HG02943 (cell line): ENCODE results near the gene TEX36.
"Not testable (repeated sequence)": the region's sequence is repeated elsewhere in the genome, so short reads cannot be mapped to it uniquely, and the experiment has no call there.

Source experiments
- ATAC-seq: cut with Tn5 transposase; IDR thresholded peaks from one replicate; pipeline ENCODE4 v1.9.1; 2021; ENCODE audit warnings: mild to moderate bottlenecking, low read depth, moderate library complexity; ENCODE audit not compliant: unreplicated experiment

The TEX36 gene

GRCh38 chr10:125692601-125693523, 9.9 kb upstream of the TEX36 start:
- ATAC-seq = no peak

- ATAC-seq = no peak
These were observed 9.2 kb upstream of the TEX36 start for GRCh38 chr10:125692196-125692595.

DNA sequence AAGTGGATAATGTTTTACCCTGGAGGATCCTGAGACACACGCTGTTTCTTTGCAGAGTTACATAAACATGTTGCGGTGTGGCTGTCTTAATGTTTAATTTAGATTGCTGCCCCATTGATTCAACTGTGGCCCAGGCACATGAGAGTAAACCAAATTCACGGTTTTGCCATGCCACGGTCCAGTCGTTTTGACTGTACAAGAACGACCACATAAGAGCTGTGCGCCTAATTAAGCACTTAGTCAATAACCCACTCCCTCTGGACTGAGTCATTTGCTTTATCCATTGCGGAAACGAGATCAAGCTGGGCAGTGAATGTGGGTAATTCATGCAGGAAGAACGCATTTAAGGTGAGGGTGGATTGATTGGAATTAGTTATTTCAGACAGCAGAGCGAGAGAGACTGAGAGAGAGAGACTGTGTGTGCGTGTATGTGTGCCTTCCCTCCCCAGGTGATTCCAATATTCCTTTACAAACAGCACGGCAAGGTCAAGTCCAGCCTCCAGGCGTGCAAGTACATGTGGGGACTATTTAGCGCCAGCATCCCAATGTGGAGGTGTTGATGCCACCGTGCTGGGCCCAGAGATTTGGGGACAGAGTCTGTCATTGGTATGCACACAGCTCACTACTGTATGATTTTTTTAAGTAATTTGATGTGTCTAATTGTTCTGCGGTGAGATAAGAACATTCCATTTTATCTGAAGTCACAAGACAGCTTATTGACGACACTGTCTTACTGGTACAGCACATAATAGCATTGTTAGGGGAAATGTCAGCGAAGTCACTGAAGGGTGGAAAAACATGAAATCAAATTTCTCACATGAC, 8.4 kb upstream of the TEX36 start:
- no peak for ATAC-seq

- no peak for ATAC-seq
These were observed 7.1 kb upstream of the TEX36 start for GRCh38 chr10:125689955-125690569.

DNA sequence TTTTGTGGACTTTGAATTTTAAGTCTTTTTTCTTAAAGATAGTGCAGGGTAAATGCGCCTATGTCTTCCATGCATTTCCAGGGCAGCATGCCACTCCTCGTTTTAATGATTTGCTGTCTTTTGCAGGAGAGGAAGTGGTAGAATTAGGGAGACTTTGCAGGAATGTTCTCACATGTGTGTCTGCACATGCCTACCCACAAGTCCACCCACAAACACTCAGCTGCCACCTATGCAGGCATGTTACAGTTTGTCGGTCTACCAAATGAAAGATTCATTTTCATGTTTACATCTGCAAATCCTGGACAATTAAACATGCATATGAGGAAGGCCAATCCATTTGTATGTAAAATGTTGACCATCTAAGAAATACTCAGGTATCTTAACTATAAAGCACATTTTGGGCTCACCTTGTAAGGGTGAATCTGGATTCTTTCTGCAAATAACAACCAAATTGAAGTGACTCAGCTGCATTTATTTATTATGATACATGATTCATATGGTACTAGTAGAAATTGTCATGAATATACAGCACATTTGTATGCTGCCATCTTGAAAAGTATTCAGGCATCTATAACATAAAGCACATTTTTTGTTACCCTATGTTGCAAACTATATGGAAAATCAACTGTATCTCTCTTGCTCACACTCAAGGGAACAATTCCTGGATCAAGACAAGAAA, 4.7 kb upstream of the TEX36 start:
- no peak for ATAC-seq

DNA sequence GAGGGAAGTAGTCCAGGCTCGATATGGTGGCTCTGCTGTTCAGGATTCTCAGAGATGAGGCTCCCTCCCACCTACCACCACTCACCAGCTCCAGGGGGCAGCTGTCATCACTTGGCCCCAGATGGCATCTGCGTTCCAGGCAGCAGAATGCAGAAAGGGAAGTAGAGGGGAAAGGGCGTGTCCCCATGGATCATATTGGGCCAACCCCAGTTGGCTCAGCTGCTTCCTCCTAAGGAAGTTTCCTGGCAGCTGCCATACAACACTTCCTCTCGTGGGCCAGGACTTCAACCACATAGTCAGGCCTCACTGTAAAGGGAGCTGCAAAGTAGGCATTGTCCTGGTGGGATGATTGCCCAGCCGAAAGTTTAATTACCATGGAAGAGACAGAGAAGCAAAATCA, 1.6 kb upstream of the TEX36 start:
- ATAC-seq = no peak

- no peak for ATAC-seq
These were observed 858 bp upstream of the TEX36 start for GRCh38 chr10:125683821-125684220.

DNA sequence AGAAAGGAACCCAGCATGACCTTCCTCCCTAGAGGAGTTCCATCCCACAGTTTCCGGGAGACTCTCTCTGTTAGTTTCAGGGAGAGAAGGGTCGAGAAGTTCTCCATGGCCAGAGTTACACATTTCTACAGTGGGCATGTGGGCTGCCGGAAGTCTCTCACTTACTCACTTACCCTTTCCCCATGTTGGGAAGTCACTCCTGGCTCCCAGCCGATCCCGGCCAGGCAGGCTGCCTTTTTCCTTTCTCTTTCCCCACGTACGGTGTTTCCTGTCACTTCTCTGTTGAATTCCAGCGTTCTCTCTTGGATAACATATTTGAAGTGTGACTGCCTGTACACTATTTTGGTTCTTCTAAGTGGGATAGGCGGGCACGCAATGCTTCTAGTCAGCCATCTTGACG, 3.5 kb downstream of the TEX36 start:
- ATAC-seq = no peak

DNA sequence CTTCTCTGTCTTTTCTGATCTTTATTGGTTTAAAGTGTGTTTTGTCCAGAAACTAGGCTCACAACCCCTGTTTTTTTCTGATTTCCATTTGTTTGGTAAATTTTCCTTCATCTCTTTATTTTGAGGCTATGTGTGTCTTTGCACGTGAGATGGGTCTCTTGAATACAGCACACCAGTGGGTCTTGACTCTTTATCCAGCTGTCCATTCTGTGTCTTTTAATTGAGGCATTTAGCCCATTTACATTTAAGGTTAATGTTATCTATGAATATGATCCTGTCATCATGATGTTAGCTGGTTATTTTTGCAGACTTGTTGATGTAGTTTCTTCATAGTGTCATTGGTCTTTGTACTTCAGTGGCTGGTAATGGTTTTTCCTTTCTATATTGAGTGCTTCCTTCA, 10.1 kb downstream of the TEX36 start:
- no peak for ATAC-seq

DNA sequence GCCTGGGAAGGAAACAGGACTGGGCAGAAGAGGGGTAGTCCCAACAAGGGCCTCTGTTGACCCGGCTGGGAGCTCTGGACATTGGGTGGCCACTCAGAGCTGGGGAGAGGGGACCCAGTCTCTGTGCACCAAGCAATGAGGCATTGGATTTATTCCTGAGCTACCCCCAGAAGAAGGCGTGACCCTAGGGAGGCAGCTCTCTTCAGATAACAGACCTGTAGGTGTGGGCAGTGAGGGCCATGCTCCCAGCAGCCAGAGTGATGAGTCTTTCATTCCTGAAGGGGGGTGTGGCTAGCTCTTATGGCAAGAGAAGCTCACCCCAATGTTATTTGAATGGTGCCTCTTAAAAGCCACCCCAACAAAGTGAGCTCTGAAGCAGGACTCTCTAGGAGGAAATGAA, 20.4 kb downstream of the TEX36 start:
- no peak for ATAC-seq

DNA sequence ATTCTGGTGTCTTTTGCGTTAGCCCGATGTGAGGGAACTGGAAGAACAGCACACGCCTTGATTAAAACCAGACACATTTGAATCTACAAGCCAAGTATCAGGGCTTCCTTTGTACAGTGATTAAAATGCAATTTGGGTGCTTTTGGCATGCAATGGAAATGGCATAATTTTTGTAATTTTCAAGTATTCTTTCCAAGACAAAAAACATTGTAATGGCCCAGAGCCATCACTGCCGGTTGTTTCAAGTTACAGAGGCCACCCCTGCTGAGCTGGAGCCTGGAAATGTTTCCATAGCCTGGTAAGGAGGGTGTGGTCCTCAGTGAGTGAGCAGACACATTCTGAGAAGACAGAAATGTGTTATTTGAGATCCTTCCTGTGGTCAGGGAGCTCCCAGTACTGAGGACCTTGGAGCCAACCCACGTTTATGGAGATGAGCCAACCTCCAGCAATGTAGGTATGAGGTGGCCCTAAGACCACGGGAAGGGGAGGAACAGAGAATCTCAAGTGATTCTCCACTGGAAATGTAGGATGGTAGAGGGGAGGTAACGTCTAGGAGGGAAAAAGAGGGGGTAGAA, 20.9 kb downstream of the TEX36 start:
- no peak for ATAC-seq

- no peak for ATAC-seq
These were observed 21.5 kb downstream of the TEX36 start for GRCh38 chr10:125661431-125661940.

DNA sequence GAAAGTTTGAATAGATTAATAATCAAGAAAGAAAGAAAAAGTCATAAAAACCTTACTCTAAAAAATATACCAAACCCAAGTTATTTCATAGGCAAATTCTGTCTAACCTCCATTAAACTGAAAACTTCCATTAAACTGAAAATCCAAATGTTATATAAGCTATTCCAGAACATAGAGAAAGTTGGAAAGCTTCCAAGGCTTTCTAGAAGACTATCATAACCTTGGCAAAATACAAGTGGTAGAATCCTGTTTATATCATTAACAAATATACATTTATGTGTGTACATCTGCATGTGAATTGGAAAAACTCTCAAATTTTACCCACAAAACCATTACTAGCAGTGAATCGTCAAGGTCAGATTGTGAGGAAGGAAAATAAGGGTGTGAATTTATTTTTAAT, 23.9 kb downstream of the TEX36 start:
- ATAC-seq = no peak

- no peak for ATAC-seq
These were observed 26.4 kb downstream of the TEX36 start for GRCh38 chr10:125656523-125656922.

GRCh38 chr10:125653113-125653512, 29.9 kb downstream of the TEX36 start:
- not testable (repeated sequence) for ATAC-seq

DNA sequence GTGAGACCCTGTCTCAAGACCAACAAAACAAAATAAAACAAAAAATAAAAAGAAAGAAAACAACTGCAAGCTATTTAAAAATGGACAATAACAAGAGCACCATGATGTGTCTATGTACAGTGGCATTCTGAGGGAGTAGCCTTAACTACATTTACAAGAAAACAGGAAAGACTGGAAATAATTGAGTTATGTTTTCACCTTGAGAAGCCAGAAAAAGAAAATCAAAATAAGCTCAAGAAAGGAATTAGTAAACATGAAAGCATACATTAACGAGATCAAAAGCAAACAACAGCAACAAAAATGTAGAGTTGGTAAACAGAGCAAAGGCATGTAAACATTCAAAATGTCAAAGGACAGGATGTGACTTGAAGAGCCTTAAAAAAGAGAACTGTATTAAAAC, 36.7 kb downstream of the TEX36 start:
- no peak for ATAC-seq

DNA sequence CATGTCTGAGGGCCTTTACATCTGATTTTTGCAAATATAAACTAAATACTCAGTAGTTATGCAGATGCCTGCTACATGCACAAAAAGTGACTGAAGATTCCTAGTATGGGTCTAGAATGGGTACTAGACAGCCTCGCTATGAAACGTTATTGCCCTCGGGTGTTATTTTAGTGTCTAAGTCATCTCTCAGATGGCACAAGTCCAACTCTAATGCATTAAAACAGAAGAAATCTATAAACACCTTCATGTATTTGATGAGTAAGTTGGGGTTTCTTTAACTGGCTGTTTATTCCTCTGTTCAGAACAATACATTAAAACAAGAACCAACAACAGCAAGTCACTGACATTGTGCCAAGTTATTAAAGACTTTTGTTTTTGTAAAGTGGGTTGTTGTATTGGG, 41.6 kb downstream of the TEX36 start:
- no peak for ATAC-seq

- no peak for ATAC-seq
These were observed 42.3 kb downstream of the TEX36 start for GRCh38 chr10:125640653-125641052.

DNA sequence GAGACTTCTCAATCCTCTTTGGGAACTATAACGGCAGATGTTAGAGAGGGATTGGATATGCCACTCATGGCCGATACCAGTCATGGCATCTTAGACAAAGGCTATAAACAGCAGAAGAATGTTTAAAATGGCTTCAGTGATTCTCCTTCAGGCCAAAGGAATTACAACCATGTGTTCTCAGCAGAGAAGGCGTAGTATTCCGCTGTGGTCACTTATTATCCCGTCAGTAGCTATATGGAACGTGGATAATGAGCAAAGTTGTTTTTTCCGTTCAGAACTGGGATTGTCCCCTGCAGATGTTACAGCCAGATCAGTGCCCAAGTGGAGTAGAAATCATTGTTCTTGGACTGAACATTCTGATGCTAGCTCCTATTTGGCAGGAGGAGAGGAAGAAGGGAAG, 43.1 kb downstream of the TEX36 start:
- ATAC-seq = no peak

GRCh38 chr10:125638555-125638954, 44.4 kb downstream of the TEX36 start:
- ATAC-seq = no peak
